Measurements from ENCODE around the gene ERN2.
"Not testable (repeated sequence)": the region's sequence is repeated elsewhere in the genome, so short reads cannot be mapped to it uniquely, and the experiment has no call there.

Gene ERN2

DNA sequence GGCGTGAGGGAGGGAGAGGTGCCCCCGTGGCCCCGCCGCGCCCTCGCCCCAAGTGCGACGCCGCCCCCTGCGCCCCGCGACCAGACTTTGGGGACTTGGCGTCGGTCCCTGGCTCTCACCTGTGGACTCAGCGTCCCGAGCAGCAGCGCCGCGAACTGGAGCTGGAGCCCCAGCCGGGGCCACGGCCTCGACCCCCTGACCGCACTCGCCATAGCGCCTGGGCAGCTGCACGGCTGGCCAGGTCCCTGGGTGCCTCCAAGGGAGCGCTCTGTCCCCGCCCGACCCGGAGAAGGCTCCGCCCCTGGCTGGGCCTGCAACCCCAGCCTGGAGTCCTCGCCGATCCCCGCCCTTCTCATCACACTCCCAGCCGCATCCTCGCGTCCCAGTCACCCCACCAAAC lies at the start of gene ERN2:
Gene ERN2, minus strand, starts transcription at position 247 of the 400 bp plus-strand sequence. Its CDS starts 35 bp downstream, at position 212.
- DNase-seq, result no peak

GRCh38 chr16:23757937-23758619 lies 45.1 kb upstream of the ERN2 start:
- DNase-seq, result no peak

GRCh38 chr16:23757116-23757515 lies 44.1 kb upstream of the ERN2 start:
- DNase-seq, result no peak

- no peak for DNase-seq
Measured at GRCh38 chr16:23755484-23755809, 42.4 kb upstream of the ERN2 start.

GRCh38 chr16:23754594-23755483 lies 41.8 kb upstream of the ERN2 start, which contains the start of gene CHP2:
Gene CHP2, plus strand, starts transcription at chr16:23755026. Its CDS starts 24 bp downstream, at chr16:23755050.
- DNase-seq, result no peak

DNA sequence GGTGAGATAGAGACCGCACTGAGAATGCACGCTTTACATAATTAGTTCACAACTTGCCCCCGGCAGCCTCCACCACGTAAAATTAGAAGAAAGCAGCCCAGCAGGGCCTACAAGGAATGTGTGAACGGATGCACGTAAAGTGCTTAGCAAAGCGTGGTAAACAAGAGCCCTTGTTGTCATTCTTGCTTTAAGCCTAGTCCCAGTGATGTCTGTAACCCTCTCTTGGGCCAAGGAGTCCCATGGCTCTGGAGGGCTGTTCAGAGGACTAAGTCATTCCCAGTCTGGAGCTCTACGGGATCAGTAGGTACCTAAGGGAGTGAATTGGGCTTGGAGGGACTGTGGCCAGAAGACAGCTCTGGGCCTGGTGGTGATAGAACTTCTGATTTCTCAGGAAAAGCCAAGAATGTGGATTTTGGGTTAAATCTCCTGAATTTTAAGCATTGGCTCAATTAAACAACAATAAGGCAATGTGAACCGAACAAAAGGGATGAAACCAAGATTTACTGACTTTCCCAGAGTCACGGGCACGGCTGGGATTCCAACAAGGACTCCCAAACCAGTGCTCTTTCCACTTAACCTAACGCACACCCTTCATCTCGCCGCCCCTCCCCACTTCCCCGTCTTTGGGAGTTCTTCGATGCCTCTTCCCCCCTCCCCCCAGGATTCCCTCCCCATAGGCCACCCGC lies 41.0 kb upstream of the ERN2 start:
- DNase-seq, result no peak

DNA sequence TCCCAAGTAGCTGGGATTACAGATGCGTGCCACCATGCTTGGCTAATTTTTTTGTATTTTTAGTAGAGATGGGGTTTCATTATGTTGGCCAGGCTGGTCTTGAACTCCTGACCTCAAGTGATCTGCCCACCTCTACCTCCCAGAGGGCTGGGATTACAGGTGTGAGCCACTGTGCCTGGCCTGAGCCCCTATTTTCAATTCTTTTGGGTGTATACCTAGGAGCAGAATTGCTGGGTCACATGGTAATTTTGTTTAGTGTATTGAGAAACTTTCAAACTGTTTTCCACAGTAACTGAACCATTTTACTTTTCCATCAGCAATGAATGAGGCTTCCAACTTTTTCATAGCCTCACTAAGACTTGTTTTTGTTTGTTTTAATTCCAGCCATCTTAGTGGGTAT lies 38.0 kb upstream of the ERN2 start:
- DNase-seq, result not testable (repeated sequence)

GRCh38 chr16:23748630-23749029 lies 35.6 kb upstream of the ERN2 start:
- DNase-seq, result no peak

DNA sequence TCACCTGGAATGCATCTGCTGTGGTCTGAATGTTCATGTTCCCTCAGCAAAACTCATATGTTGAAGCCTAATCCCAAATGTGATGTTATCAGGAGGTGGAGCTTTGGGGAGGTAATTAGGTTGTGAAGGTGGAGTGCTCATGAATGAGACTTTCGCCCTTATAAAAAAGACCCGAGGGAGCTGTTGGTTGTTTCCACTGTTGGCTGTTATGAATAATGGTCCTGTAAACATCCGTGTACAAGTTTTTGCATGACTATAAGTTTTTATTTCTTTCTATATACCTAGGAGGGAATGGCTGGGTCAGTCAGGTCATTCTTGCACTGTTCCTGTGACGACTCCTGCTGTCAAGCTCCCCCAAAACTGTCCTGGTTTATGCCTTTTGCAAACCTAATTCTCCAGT lies 32.2 kb upstream of the ERN2 start:
- DNase-seq, result no peak

DNA sequence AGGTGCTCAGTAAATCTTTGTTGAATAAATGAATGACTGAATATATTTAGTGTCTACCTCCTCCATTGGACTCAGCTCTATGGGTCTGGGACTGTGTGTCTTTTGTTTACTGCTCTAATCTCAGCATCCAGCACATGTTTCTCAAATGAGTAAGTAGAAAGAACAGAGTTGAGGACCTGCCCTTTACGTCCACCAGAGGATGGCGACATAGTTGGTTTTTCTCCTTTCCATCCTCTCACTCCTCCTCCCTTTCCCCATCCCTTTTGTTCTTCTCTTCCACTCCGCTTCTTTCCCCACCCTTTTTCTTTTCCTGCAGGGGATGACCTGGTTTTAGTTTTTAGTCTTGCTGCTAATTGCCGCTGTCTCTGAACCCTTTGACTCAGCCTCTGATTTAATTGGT lies 29.7 kb upstream of the ERN2 start:
- DNase-seq, result no peak

DNA sequence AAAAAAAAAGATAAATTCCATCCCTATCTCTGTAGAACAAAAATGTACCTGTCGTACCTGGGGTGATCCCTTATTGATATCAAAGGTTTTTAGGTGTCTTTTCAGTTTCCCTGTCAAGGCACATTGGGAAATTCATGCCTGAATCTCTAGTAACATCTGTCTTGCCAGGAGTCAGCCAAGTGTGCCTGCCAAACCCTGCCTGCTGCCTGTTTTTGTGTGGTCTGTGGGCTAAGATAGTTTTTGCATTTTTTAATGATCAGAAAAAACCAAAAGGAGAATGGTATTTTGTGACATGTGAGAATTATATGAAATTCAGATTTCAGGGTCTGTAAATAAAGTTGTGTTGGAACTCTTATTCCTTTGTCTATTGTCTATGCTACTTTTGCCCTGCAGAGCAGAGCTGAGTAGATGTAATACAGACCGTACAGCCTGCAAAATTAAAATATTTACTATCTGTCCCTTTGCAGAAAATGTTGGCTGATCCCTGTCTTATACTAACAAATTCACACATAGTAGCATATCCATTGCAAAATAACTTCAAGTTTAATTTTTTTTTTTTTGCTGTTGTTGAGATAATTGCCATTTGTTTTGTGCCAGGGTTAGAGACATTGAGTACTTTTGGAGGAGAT lies 28.8 kb upstream of the ERN2 start:
- no peak for DNase-seq

GRCh38 chr16:23739516-23739915 lies 26.5 kb upstream of the ERN2 start:
- DNase-seq, result no peak

DNA sequence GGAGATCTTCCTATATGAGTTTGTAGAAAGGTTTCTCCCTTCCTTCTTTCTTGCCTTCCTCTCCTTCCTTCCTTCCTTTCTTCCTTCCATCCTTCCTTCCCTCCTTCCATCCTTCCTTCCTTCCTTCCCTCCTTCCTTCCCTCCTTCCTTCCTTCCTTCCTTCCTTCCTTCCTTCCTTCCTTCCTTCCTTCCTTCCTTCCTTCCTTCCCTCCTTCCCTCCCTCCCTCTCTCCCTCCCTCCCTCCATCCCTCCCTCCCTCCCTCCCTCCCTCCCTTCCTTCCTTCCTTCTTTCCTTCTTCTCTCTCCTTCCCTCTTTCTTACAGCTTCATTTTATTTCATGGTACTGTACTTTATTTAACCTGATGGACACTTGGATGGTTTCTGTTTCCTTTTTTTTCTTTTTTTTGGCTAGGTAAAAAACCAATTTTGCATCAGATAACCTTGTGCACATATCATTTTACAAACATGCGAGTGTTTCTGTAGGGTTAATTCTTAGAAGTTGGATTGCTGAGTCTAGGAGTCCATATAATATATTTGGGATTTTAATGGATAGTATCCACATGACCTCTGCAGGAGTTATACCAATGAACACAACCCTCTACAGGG lies 24.5 kb upstream of the ERN2 start:
- not testable (repeated sequence) for DNase-seq

GRCh38 chr16:23734176-23734893 lies 21.3 kb upstream of the ERN2 start:
- no peak for DNase-seq

GRCh38 chr16:23729503-23730424 lies 16.7 kb upstream of the ERN2 start:
- no peak for DNase-seq

DNA sequence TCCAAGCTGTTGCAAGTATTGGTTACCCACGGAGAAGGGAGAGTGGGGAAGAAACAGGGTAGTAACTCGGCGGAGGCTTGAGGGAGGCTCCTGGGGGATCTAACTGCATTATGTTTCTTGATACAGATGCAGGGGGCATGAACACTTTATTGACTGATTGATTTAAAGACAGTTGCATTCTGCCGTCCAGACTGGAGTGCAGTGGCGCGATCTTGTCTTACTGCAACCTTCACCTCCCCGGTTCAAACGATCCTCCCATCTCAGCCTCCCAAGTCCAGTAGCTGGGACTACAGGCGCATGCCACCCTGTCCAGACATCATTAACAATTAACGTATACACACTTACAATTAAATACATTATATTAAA lies 15.1 kb upstream of the ERN2 start:
- no peak for DNase-seq

GRCh38 chr16:23726710-23727109 lies 13.7 kb upstream of the ERN2 start:
- no peak for DNase-seq

DNA sequence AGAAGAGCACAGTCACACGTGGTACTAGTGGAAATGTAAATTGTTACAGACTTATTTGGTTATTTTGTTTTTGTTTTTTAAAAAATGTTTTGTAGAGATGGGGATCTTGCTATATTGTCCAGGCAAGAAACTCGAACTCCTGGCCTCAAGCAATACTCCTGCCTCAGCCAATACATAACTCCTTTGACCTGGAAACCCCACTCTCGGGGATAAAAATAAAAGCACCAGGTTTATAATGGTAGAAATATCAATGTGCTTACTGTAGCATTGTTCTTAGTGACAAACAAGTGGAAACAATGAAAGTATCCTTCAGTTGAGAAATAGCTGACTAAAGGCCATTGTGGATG lies 11.7 kb upstream of the ERN2 start:
- DNase-seq, result no peak

GRCh38 chr16:23724096-23724784 lies 11.2 kb upstream of the ERN2 start:
- DNase-seq, result no peak

DNA sequence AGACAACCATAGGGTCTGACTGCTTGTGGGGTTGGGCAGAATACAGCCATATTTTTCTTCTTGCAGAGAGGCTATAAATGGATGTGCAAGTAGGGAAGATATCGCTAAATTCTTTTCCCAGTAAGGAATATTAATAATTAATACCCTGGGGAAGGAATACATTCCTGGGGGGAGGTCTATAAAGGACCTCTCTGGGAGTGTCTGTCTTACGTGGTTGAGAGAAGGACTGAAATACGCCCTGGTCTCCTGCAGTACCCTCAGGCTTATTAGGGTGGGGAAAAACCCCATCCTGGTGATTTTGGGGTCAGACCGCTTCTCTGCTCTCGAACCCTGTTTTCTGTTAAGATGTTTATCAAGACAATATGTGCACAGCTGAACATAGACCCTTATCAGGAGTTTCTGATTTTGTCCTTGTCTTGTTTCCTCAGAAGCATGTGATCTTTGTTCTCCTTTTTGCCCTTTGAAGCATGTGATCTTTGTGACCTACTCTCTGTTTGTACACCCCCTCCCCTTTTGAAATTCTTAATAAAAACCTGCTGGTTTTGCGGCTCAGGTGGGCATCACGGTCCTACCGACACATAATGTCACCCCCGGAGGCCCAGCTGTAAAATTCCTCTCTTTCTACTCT lies 9.7 kb upstream of the ERN2 start:
- not testable (repeated sequence) for DNase-seq
